Measurements from ENCODE around the gene GCKR. TPM values are rescaled to one million over a fixed set of nuclear protein-coding genes. Genes with fewer than 3 reads are reported as not detected.

The GCKR gene
- total RNA-seq, 1 experiment from 2014 or later: 0.11 TPM

GRCh38 chr2:27492557-27492956 lies 4.1 kb upstream of the GCKR start:
- no peaks in the 10 kb centered on the region; the same call in 1 of the 2 replicates for H3K27me3 ChIP-seq (ENCODE audit: insufficient read depth, low read length)
- DNase-seq: no peak
- H4K20me1 ChIP-seq (ENCODE audit: control insufficient read depth, insufficient read depth, insufficient read length): no peaks in the 10 kb centered on the region
- Mint-ChIP-seq H3K4me1 (peaks cover 29 to 32% of the 10 kb centered on the region in 2 experiments), H3K4me3 (0 out of 5 replicates have a peak overlapping the region, but pooled peaks of 1 of the 2 experiments have one; percentile 37), H3K27me3 (ENCODE audit: low read depth) (peaks cover 39% of the 10 kb centered on the region), H3K27ac (no peak overlapping the region; a peak in 1 of 7 replicates), H3K9me3 (no peaks in the 10 kb centered on the region), H3K36me3 (ENCODE audit: insufficient read depth in 1 of 3, low read depth in 3 of 3) (peaks cover 2 to 16% (median 10%) of the 10 kb centered on the region in 3 experiments)
- no peaks in the 10 kb centered on the region for H3K9me3 ChIP-seq (ENCODE audit: control insufficient read depth, low read depth, low read length)
- H3K4ac ChIP-seq (ENCODE audit: low read depth, low read length): no peak overlapping the region
- no peak overlapping the region for H2BK5ac ChIP-seq (ENCODE audit: insufficient read length, low read length)
- H3K23me2 ChIP-seq (ENCODE audit: insufficient read length, low read depth, low read length, poor library complexity, severe bottlenecking): peaks cover 8% of the 10 kb centered on the region
- no peak overlapping the region for H3K23ac ChIP-seq (ENCODE audit: insufficient read length, low read depth, low read length)
- no peak overlapping the region for H3K27ac ChIP-seq (ENCODE audit: insufficient read length, low read depth, low read length)
- H3K9ac ChIP-seq (ENCODE audit: extremely low read depth, insufficient read length, low read length): no peak overlapping the region
- H3K79me1 ChIP-seq (ENCODE audit: insufficient read depth, low read depth, low read length, poor library complexity, severe bottlenecking): no peaks in the 10 kb centered on the region
- no CpG with 5 or more reads among the region's 4 CpGs for WGBS (ENCODE audit: extremely low coverage, insufficient read length, low lambda C conversion rate)
- H3K14ac ChIP-seq (ENCODE audit: insufficient read depth, low read length): no peak overlapping the region
- H2BK12ac ChIP-seq (ENCODE audit: insufficient read length, low read depth, low read length): no peak overlapping the region
- no peaks in the 10 kb centered on the region for H3K79me2 ChIP-seq (ENCODE audit: insufficient read depth, low read length)
- H3K4me2 ChIP-seq (ENCODE audit: insufficient read depth, insufficient read length, low read length): no peak overlapping the region
- no peak overlapping the region for H4K5ac ChIP-seq (ENCODE audit: insufficient read length, low read depth, low read length)
- H3K56ac ChIP-seq (ENCODE audit: insufficient read length, low read depth, low read length): no peak overlapping the region
- H2BK15ac ChIP-seq (ENCODE audit: low read depth, low read length): no peak overlapping the region
- H2AFZ ChIP-seq (ENCODE audit: low read length): no peak overlapping the region
- no peak overlapping the region for H4K91ac ChIP-seq (ENCODE audit: insufficient read length, low read depth, low read length)
- no peak overlapping the region for H4K8ac ChIP-seq (replicated peaks; ENCODE audit: insufficient read length, low read depth, low read length)
- H3T11ph ChIP-seq (ENCODE audit: low read length): no peak overlapping the region
- no peak overlapping the region for H2BK120ac ChIP-seq (ENCODE audit: low read depth, low read length, poor library complexity, severe bottlenecking)
- no peak overlapping the region for H2AK5ac ChIP-seq (ENCODE audit: insufficient read length, low read length)
- H2BK20ac ChIP-seq (ENCODE audit: low read depth, low read length, poor library complexity, severe bottlenecking): no peak overlapping the region
- no peak for TF ChIP-seq CTCF (conservative IDR thresholded peaks at IDR 0.05)
- no peaks in the 10 kb centered on the region; the same call in 1 of the 2 replicates for H3K4me1 ChIP-seq (ENCODE audit: insufficient read depth, low read length)
- H3K18ac ChIP-seq (ENCODE audit: insufficient read length, low read depth, low read length): no peak overlapping the region

All from H9 (cell line).